H1 (cell line): ENCODE measurements around the gene TOMM6.

Experiments used
- ASH2L ChIP-seq: fragments of 200-600, 300-600 bp; sonication (generic); IDR thresholded peaks from one replicate; pipeline ENCODE4 v1.7.1; 2017; ENCODE audit warnings: low read length
- CEBPB ChIP-seq: IDR thresholded peaks from 2 replicates; pipeline ENCODE4 v1.6.1; 2012; ENCODE audit warnings: low read depth, low read length
- CHD2 ChIP-seq: IDR thresholded peaks from 2 replicates; pipeline ENCODE4 v1.6.1; 2012; ENCODE audit warnings: low read length, improper control_type of control experiment
- EZH2 ChIP-seq: fragments of 200-600 bp; sonication (generic); IDR thresholded peaks from 2 replicates; pipeline ENCODE4 v1.7.1; 2012; ENCODE audit warnings: low read depth, mild to moderate bottlenecking, moderate library complexity, low read length, inconsistent platforms; ENCODE audit not compliant: severe bottlenecking
- FOSL1 ChIP-seq: IDR thresholded peaks from 2 replicates; pipeline ENCODE4 v1.6.1; 2011; ENCODE audit warnings: mild to moderate bottlenecking, low read depth, low read length, moderate library complexity; ENCODE audit not compliant: insufficient read depth
- JUN ChIP-seq: IDR thresholded peaks from 2 replicates; pipeline ENCODE4 v1.6.1; 2011; ENCODE audit warnings: low read depth, mild to moderate bottlenecking, improper control_type of control experiment, low read length
- POLR2A ChIP-seq, 2 experiments: IDR thresholded peaks; 1 replicate in 1 of 2; 2 replicates in 1 of 2; pipeline ENCODE4 v1.6.1; 2011; ENCODE audit warnings: low read depth in 2 of 2, low read length in 2 of 2, mild to moderate bottlenecking in 2 of 2; ENCODE audit errors: control extremely low read depth in 1 of 2
- POLR2AphosphoS5 ChIP-seq: IDR thresholded peaks from 2 replicates; pipeline ENCODE4 v1.6.1; 2011; ENCODE audit warnings: low read depth, low read length
- RNF2 ChIP-seq: fragments of 200-900, 300-1000 bp; sonication (generic); IDR thresholded peaks from 2 replicates; pipeline ENCODE4 v1.7.1; 2016; ENCODE audit warnings: borderline replicate concordance, low read depth, mild to moderate bottlenecking, antibody characterized with exemption, low read length; ENCODE audit not compliant: poor library complexity, severe bottlenecking; ENCODE audit errors: missing control alignments
- SIRT6 ChIP-seq: IDR thresholded peaks from one replicate; pipeline ENCODE4 v1.7.1; 2012; ENCODE audit warnings: low read length, inconsistent platforms
- SUZ12 ChIP-seq: fragments of 200-600 bp; sonication (generic); IDR thresholded peaks from 2 replicates; pipeline ENCODE4 v1.6.1; 2012; ENCODE audit warnings: mild to moderate bottlenecking, inconsistent platforms, low read length, moderate library complexity, mixed read lengths
- TAF7 ChIP-seq: optimal IDR thresholded peaks from 2 replicates; pipeline ENCODE3; 2011; ENCODE audit warnings: low read depth, mild to moderate bottlenecking, inconsistent platforms, low read length, moderate library complexity, borderline replicate concordance
- TBP ChIP-seq: IDR thresholded peaks from 2 replicates; pipeline ENCODE4 v1.6.1; 2011; ENCODE audit warnings: low read depth, low read length, improper control_type of control experiment
- TF ChIP-seq, protein P1 (sequence below), 3 experiments: IDR thresholded peaks; 1 replicate in 2 of 3; 2 replicates in 1 of 3; pipeline versions ENCODE4 v1.5.1 to v1.6.1; 2011; ENCODE audit warnings: low read length in 3 of 3, mild to moderate bottlenecking in 3 of 3, inconsistent platforms in 2 of 3, low read depth in 1 of 3, moderate library complexity in 1 of 3; ENCODE audit not compliant: insufficient read depth in 1 of 3; ENCODE audit errors: control extremely low read depth in 1 of 3

DNA sequence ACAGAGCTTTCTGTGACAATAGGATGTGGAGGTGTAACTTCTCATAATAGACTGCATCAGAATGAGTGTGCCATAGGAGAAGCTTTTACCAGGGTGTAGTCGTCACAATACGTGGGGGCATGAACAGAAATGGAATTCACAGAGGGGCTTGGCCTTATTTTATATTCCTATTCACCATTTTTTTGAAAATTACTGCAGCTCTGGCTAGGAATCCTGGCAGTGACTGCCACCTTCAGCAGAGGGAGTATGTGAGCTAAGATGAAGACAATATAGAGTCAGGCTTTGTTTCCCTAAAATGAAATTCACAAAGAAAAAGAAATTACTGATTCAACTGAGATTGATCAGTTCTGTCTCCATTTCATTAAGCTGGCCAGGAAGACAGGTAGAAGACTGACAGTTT is 13.9 kb downstream of the TOMM6 start:
- TF ChIP-seq RNF2 (no peak), ASH2L (no peak), EZH2 (no peak), JUN (no peak), CEBPB (no peak), POLR2AphosphoS5 (no peak), SIRT6 (no peak), FOSL1 (no peak), POLR2A (IDR thresholded peaks at IDR 0.05; ENCODE audit: control extremely low read depth in 1 of 2, low read depth in 2 of 2, low read length in 2 of 2) (no peak), SUZ12 (no peak), TAF7 (no peak), CHD2 (no peak), TBP (no peak)
- TF ChIP-seq, protein P1, sequence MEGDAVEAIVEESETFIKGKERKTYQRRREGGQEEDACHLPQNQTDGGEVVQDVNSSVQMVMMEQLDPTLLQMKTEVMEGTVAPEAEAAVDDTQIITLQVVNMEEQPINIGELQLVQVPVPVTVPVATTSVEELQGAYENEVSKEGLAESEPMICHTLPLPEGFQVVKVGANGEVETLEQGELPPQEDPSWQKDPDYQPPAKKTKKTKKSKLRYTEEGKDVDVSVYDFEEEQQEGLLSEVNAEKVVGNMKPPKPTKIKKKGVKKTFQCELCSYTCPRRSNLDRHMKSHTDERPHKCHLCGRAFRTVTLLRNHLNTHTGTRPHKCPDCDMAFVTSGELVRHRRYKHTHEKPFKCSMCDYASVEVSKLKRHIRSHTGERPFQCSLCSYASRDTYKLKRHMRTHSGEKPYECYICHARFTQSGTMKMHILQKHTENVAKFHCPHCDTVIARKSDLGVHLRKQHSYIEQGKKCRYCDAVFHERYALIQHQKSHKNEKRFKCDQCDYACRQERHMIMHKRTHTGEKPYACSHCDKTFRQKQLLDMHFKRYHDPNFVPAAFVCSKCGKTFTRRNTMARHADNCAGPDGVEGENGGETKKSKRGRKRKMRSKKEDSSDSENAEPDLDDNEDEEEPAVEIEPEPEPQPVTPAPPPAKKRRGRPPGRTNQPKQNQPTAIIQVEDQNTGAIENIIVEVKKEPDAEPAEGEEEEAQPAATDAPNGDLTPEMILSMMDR (IDR thresholded peaks at IDR 0.05; ENCODE audit: control extremely low read depth in 1 of 3, insufficient read depth in 1 of 3, low read depth in 1 of 3, low read length in 3 of 3): peak in 2 of 3 experiments; percentile 35 to 41; a peak in 2 of 4 replicates
